Measurements from ENCODE around the gene SLC37A2.

DNA sequence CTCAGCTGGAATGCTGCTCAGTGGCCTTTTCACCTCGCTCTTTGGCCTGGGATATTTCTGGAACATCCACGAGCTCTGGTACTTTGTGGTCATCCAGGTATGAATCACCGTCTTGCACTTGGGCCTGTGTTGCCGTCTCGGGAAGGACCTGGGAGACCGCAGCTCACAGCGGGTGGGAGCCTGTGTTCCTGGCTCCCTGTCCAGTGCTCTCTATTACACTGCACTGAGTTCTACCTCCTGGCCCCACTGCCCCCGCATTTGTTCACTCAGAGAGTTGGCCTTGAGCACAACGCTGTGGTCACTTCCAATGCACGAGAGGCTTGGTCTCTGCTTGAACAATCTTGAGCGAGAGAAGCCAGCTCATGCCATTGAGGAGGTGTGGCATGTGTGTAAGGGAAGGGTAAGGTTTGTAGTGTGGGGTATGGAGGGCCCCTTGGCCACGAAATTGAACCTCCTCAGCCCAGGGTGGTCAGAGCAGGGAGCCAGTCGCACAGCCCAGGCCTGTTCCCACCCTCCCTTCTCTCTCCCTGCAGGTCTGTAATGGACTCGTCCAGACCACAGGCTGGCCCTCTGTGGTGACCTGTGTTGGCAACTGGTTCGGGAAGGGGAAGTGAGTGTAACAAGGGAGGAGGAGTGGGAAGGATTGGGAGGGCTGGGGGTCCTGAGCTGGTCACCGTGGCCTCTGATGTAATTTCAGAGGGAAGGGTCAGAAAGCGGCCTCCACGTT lies 16.2 kb downstream of the SLC37A2 start:
- TF ChIP-seq, protein P1, sequence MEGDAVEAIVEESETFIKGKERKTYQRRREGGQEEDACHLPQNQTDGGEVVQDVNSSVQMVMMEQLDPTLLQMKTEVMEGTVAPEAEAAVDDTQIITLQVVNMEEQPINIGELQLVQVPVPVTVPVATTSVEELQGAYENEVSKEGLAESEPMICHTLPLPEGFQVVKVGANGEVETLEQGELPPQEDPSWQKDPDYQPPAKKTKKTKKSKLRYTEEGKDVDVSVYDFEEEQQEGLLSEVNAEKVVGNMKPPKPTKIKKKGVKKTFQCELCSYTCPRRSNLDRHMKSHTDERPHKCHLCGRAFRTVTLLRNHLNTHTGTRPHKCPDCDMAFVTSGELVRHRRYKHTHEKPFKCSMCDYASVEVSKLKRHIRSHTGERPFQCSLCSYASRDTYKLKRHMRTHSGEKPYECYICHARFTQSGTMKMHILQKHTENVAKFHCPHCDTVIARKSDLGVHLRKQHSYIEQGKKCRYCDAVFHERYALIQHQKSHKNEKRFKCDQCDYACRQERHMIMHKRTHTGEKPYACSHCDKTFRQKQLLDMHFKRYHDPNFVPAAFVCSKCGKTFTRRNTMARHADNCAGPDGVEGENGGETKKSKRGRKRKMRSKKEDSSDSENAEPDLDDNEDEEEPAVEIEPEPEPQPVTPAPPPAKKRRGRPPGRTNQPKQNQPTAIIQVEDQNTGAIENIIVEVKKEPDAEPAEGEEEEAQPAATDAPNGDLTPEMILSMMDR (IDR thresholded peaks at IDR 0.05) = no peak
- no peak for TF ChIP-seq POLR2A (IDR thresholded peaks at IDR 0.05)
